Measurements from ENCODE around the gene ZNF846. TPM values are rescaled to one million over a fixed set of nuclear protein-coding genes. Genes with fewer than 3 reads are reported as not detected.
"Not testable (repeated sequence)": the region's sequence is repeated elsewhere in the genome, so short reads cannot be mapped to it uniquely, and the experiment has no call there.

Gene ZNF846
- total RNA-seq, 1 donor from 2014 or later = 26.5 TPM

GRCh38 chr19:9784163-9784496 is 15.6 kb upstream of the ZNF846 start:
- DNase-seq = not testable (repeated sequence)

GRCh38 chr19:9782338-9782737 is 13.8 kb upstream of the ZNF846 start:
- no peak for DNase-seq

GRCh38 chr19:9757544-9758501 is 10.7 kb downstream of the ZNF846 start:
- DNase-seq = no peak

GRCh38 chr19:9752701-9753443 is 15.7 kb downstream of the ZNF846 start:
- no peak for DNase-seq

- no peak for DNase-seq
Measured at GRCh38 chr19:9751446-9751845, 17.1 kb downstream of the ZNF846 start.

GRCh38 chr19:9741476-9742171 is 26.9 kb downstream of the ZNF846 start:
- no peak for DNase-seq

GRCh38 chr19:9735986-9736385 is 32.6 kb downstream of the ZNF846 start:
- no peak for DNase-seq

- not testable (repeated sequence) for DNase-seq
Measured at GRCh38 chr19:9730056-9730455, 38.5 kb downstream of the ZNF846 start.

- no peak for DNase-seq
Measured at GRCh38 chr19:9729162-9729561, 39.4 kb downstream of the ZNF846 start.

- no peak for DNase-seq
Measured at GRCh38 chr19:9727644-9728043, 40.9 kb downstream of the ZNF846 start.

- DNase-seq = not testable (repeated sequence)
Measured at GRCh38 chr19:9725508-9726201, 42.9 kb downstream of the ZNF846 start.

- DNase-seq = no peak
Measured at GRCh38 chr19:9724157-9724556, 44.4 kb downstream of the ZNF846 start.

- no peak for DNase-seq
Measured at GRCh38 chr19:9721861-9722260, 46.7 kb downstream of the ZNF846 start.

GRCh38 chr19:9720541-9720940 is 48.0 kb downstream of the ZNF846 start:
- DNase-seq = no peak

- DNase-seq = no peak
Measured at GRCh38 chr19:9711815-9712214, 56.7 kb downstream of the ZNF846 start.

GRCh38 chr19:9709305-9709704 is 59.2 kb downstream of the ZNF846 start:
- no peak for DNase-seq

- no peak for DNase-seq
Measured at GRCh38 chr19:9705836-9706235, 62.7 kb downstream of the ZNF846 start.

- DNase-seq = no peak
Measured at GRCh38 chr19:9702186-9702585, 66.4 kb downstream of the ZNF846 start.

All from occipital lobe (tissue), 2 donors.